ENCODE data around the gene SMIM29. TPM values are rescaled to one million over a fixed set of nuclear protein-coding genes. Genes with fewer than 3 reads are reported as not detected.
A peak's percentile ranks its signal among the peaks of the same experiment; 100 is the strongest.

The SMIM29 gene
- total RNA-seq, result 10 to 100 TPM in 1 of 2 donors, 1 to 10 TPM in 1; 7.1 to 41.3 TPM

DNA sequence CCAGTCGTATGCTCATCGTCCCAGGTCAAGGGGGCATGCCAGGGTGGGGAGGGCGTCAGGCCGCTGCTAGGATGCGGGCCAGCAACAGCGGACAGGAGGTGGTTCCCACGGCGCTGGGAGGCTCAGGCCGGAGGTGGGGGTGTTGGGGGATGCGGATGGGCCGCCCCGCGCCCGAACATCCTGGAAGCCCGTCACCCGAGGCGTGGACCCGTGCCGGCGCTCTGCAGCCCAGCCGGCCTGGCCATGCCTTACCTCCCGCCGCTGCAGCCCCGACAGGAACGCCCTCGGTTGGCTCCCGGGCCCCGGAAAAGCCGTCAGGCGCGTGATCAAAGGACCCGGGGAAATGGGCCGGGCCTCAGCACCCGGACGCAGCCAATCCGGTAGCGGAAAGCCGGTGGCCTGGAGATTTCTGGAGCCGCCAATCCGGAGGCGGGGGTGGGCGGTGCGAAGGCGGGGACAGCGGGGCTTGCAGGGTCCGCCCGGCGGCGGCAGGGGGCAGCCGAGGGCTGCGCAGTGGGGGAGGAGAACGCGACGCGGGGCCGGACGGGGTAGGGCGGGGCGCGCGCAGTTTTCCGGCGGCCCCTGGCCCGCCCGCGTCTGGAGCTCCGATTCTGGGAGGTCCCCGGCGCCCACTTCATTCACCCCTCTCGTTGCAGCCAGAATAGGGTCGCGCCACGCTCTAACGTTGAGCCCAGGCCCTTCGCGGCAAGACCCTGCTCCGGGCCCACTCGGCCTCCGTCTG lies at the start of gene SMIM29:
SMIM29 (minus strand) TSS at position 280 of the 742 bp plus-strand sequence. CDS start 1,215 bp downstream, outside the sequence.
- Histone ChIP-seq H3K36me3 (no peaks in the 10 kb centered on the region), H3K27me3 (replicated peaks; ENCODE audit: insufficient read depth) (no peaks in the 10 kb centered on the region), H3K27ac (peak within 1 kb of the TSS; percentile 69 to 85), H3K9me3 (no peaks in the 10 kb centered on the region), H3K4me3 (peak within 1 kb of the TSS; percentile 99), H3K4me1 (ENCODE audit: control insufficient read depth in 1 of 2, low read depth in 2 of 2) (peaks cover 19 to 22% of the 10 kb centered on the region in 2 donors)
- TF ChIP-seq, protein P1, sequence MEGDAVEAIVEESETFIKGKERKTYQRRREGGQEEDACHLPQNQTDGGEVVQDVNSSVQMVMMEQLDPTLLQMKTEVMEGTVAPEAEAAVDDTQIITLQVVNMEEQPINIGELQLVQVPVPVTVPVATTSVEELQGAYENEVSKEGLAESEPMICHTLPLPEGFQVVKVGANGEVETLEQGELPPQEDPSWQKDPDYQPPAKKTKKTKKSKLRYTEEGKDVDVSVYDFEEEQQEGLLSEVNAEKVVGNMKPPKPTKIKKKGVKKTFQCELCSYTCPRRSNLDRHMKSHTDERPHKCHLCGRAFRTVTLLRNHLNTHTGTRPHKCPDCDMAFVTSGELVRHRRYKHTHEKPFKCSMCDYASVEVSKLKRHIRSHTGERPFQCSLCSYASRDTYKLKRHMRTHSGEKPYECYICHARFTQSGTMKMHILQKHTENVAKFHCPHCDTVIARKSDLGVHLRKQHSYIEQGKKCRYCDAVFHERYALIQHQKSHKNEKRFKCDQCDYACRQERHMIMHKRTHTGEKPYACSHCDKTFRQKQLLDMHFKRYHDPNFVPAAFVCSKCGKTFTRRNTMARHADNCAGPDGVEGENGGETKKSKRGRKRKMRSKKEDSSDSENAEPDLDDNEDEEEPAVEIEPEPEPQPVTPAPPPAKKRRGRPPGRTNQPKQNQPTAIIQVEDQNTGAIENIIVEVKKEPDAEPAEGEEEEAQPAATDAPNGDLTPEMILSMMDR (IDR thresholded peaks at IDR 0.05), result peak; percentile 95
- DNase-seq (ENCODE audit: low spot score), result peak; percentile 85
- peak; percentile 84 for ATAC-seq (ENCODE audit: insufficient number of reproducible peaks, low FRiP score, low read depth)

GRCh38 chr6:34295721-34296120 lies 46.9 kb upstream of the SMIM29 start:
- no peaks in the 10 kb centered on the region for H3K27me3 ChIP-seq (replicated peaks; ENCODE audit: insufficient read depth)
- TF ChIP-seq, protein P1 (IDR thresholded peaks at IDR 0.05), result no peak
- H3K36me3 ChIP-seq, result peaks cover 19% of the 10 kb centered on the region
- no peak for ATAC-seq (ENCODE audit: insufficient number of reproducible peaks, low FRiP score, low read depth)
- H3K27ac ChIP-seq, result no peak overlapping the region
- DNase-seq (ENCODE audit: low spot score), result no peak
- H3K4me3 ChIP-seq, result no peak overlapping the region
- peaks cover 18 to 47% of the 10 kb centered on the region in 2 donors for H3K4me1 ChIP-seq (ENCODE audit: control insufficient read depth in 1 of 2, low read depth in 2 of 2)
- no peaks in the 10 kb centered on the region for H3K9me3 ChIP-seq

- TF ChIP-seq, protein P1 (IDR thresholded peaks at IDR 0.05), result no peak
- ATAC-seq (ENCODE audit: insufficient number of reproducible peaks, low FRiP score, low read depth) (no peak), DNase-seq (ENCODE audit: low spot score) (no peak)
- H3K4me3 ChIP-seq, result no peak overlapping the region
- no peak overlapping the region for H3K27ac ChIP-seq
- H3K27me3 ChIP-seq (replicated peaks; ENCODE audit: insufficient read depth), result no peaks in the 10 kb centered on the region
- H3K36me3 ChIP-seq, result peaks cover 19% of the 10 kb centered on the region
- peaks cover 12 to 32% of the 10 kb centered on the region in 2 donors for H3K4me1 ChIP-seq (ENCODE audit: control insufficient read depth in 1 of 2, low read depth in 2 of 2)
- H3K9me3 ChIP-seq, result no peaks in the 10 kb centered on the region
These were observed 44.1 kb upstream of the SMIM29 start for GRCh38 chr6:34292954-34293353.

DNA sequence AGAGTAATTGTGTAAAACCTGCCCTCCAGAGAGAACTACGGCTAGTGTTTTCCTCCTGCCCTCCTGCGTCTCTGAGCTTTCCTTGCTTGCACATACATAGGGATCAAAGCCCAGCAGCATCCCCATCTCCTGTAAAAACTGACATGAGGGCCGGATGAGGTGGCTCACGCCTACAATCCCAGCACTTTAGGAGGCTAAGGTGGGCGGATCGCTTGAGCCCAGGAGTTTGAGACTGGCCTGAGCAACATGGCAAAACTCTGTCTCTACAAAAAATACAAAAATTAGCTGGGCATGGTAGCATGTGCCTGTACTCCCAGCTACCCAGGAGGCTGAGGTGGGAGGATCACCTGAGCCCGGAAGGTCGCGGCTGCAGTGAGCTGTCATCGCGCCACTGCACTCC lies 40.3 kb upstream of the SMIM29 start:
- H3K4me3 ChIP-seq, result no peak overlapping the region
- H3K27ac ChIP-seq, result no peak overlapping the region
- H3K36me3 ChIP-seq, result peaks cover 16% of the 10 kb centered on the region
- H3K4me1 ChIP-seq (ENCODE audit: control insufficient read depth in 1 of 2, low read depth in 2 of 2), result peaks cover 10 to 15% of the 10 kb centered on the region in 2 donors
- H3K9me3 ChIP-seq, result no peaks in the 10 kb centered on the region
- no peaks in the 10 kb centered on the region for H3K27me3 ChIP-seq (replicated peaks; ENCODE audit: insufficient read depth)
- TF ChIP-seq, protein P1 (IDR thresholded peaks at IDR 0.05), result no peak
- no peak for ATAC-seq (ENCODE audit: insufficient number of reproducible peaks, low FRiP score, low read depth)
- no peak for DNase-seq (ENCODE audit: low spot score)

DNA sequence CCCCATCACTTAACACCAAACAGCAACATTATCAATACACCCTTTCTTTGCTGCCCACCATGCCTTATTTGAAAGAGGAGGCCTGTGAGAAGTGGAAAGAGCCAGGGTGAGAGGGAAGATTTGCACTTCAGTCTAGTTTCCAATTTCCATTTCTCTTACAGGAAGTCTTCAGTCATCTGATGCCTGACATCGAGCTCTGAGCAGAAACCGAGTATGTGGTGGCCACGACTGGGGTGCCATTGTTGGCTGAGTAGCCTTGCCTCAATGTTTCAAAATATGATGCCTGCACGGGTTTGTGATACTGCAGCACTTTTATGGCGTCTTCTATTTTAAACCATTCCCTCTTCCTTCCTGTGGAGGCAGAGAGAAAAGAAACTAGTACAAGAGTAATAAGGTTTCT lies 39.8 kb upstream of the SMIM29 start:
- no peaks in the 10 kb centered on the region for H3K9me3 ChIP-seq
- ATAC-seq (ENCODE audit: insufficient number of reproducible peaks, low FRiP score, low read depth), result no peak

More for the DNA sequence above, 39.8 kb upstream of the SMIM29 start:
- no peaks in the 10 kb centered on the region for H3K27me3 ChIP-seq (replicated peaks; ENCODE audit: insufficient read depth)
- peaks cover 10 to 15% of the 10 kb centered on the region in 2 donors for H3K4me1 ChIP-seq (ENCODE audit: control insufficient read depth in 1 of 2, low read depth in 2 of 2)
- peaks cover 11% of the 10 kb centered on the region for H3K36me3 ChIP-seq
- TF ChIP-seq, protein P1 (IDR thresholded peaks at IDR 0.05), result no peak
- no peak overlapping the region for H3K4me3 ChIP-seq
- no peak for DNase-seq (ENCODE audit: low spot score)
- peak overlapping the region in 1 of 2 donors; percentile 30 for H3K27ac ChIP-seq
